ENCODE data around the gene PCBP4. TPM values are rescaled to one million over a fixed set of nuclear protein-coding genes. Genes with fewer than 3 reads are reported as not detected.

The PCBP4 gene
- 100 to 1,000 TPM in 1 of 2 donors, 10 to 100 TPM in 1; 73.8 to 119 TPM for total RNA-seq

DNA sequence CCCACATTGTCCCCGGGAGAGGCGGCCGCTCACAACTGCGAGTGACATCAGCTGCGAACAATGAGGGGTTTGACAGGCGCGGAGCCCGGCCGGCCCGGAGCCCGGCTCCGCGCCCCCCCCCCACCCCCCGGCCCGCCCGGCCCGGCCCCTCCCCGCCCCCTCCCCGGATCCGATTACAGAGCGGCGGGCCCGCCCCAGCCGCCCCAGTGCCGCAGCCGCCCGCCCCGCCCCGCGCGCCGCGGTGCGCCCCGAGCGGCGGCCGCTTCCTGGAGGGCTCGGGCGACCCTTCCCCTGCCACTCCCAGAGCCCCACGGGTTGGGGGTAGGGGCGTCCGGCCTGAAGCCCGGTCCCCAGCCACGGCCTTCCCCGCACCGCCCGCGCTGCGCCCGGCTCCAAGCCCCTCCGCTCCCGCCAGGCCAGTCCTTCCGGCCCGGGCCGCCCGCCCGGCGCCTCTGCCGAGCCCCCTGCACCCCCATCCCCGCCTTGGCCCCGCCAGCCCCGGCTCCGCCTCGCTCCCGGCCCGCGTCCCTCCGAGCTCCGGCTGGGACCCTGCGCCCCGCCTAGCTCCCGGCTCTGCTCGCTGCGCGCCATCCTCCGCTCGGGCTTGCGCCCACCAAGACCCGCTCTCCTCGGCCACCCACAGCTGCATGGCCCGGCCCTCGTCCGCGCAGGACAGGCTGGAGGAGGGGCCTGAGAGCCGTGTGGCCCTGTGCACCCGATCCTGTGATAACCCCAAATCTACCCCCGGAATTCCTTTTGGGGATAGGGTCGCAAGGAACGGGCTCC is at the start of gene PCBP4:
TSS of gene PCBP4 (minus strand) at position 71 of the 786 bp plus-strand sequence. CDS start 6,214 bp downstream, outside the sequence.
- DNase-seq (ENCODE audit: low spot score) = peak; percentile 80
- Histone ChIP-seq H3K4me3 (peak within 1 kb of the TSS; percentile 74 to 91), H3K4me1 (peaks cover 0 to 54% of the 10 kb centered on the region in 2 donors), H3K27ac (peak within 1 kb of the TSS; percentile 91 to 94), H3K9me3 (no peaks in the 10 kb centered on the region), H3K27me3 (no peaks in the 10 kb centered on the region), H3K36me3 (no peaks in the 10 kb centered on the region)
- TF ChIP-seq, protein P1, sequence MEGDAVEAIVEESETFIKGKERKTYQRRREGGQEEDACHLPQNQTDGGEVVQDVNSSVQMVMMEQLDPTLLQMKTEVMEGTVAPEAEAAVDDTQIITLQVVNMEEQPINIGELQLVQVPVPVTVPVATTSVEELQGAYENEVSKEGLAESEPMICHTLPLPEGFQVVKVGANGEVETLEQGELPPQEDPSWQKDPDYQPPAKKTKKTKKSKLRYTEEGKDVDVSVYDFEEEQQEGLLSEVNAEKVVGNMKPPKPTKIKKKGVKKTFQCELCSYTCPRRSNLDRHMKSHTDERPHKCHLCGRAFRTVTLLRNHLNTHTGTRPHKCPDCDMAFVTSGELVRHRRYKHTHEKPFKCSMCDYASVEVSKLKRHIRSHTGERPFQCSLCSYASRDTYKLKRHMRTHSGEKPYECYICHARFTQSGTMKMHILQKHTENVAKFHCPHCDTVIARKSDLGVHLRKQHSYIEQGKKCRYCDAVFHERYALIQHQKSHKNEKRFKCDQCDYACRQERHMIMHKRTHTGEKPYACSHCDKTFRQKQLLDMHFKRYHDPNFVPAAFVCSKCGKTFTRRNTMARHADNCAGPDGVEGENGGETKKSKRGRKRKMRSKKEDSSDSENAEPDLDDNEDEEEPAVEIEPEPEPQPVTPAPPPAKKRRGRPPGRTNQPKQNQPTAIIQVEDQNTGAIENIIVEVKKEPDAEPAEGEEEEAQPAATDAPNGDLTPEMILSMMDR (IDR thresholded peaks at IDR 0.05) = no peak

GRCh38 chr3:52015438-52016228 is 48.4 kb upstream of the PCBP4 start:
- Histone ChIP-seq H3K27ac (peak overlapping the region; percentile 93 to 96), H3K4me1 (peaks cover 0 to 76% of the 10 kb centered on the region in 2 donors), H3K4me3 (no peak overlapping the region), H3K9me3 (no peaks in the 10 kb centered on the region), H3K27me3 (no peaks in the 10 kb centered on the region), H3K36me3 (no peaks in the 10 kb centered on the region)
- TF ChIP-seq, protein P1 (IDR thresholded peaks at IDR 0.05) = no peak
- no peak for DNase-seq (ENCODE audit: low spot score)

- Histone ChIP-seq H3K4me1 (peaks cover 0 to 65% of the 10 kb centered on the region in 2 donors), H3K4me3 (no peak overlapping the region), H3K9me3 (no peaks in the 10 kb centered on the region), H3K27ac (peak overlapping the region; percentile 93 to 96), H3K36me3 (no peaks in the 10 kb centered on the region), H3K27me3 (no peaks in the 10 kb centered on the region)
- DNase-seq (ENCODE audit: low spot score) = no peak
- TF ChIP-seq, protein P1 (IDR thresholded peaks at IDR 0.05) = peak in 1 of 2 donors; percentile 17
These were observed 47.4 kb upstream of the PCBP4 start for GRCh38 chr3:52014613-52015012.

DNA sequence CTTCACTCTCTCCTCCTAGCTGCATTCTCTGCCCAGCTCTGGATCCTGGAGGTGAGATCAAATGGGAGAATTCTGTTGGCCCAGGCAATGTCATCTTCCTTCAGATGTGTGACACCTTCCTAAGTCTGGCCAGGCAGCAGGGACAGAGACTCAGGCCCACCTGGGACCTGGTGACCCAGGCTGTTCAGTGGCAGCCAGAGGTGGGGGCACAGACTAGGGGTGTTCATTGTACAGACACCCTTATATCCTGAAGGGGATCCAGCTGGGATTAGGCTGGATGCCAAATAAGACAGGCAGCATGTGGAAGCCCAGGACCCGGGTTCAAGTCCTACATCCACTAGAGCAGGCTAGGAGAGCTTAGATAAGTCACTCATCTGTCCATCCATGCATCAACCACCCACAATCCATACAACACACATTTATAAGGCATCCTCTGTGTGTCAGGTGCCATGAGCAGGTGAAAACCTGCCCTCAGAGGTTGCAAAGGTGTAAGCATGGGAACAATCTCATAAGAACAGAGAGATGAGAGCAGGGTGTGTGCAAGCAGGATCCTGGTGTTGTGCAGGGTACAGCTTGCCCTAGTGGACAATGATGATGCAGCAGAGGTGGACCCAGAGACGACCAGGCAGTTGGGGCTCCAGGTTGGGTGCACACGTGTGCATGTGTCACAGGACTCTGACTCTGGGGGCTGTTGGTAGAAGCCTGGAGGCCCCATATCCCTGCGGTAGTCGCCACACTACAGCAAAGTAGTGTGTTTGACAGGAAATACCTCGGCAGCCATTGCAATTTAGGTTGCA is 46.7 kb upstream of the PCBP4 start:
- DNase-seq (ENCODE audit: low spot score) = no peak
- TF ChIP-seq, protein P1 (IDR thresholded peaks at IDR 0.05) = no peak
- Histone ChIP-seq H3K27ac (no peak overlapping the region), H3K9me3 (no peaks in the 10 kb centered on the region), H3K4me3 (no peak overlapping the region), H3K4me1 (peaks cover 0 to 59% of the 10 kb centered on the region in 2 donors), H3K27me3 (no peaks in the 10 kb centered on the region), H3K36me3 (no peaks in the 10 kb centered on the region)

DNA sequence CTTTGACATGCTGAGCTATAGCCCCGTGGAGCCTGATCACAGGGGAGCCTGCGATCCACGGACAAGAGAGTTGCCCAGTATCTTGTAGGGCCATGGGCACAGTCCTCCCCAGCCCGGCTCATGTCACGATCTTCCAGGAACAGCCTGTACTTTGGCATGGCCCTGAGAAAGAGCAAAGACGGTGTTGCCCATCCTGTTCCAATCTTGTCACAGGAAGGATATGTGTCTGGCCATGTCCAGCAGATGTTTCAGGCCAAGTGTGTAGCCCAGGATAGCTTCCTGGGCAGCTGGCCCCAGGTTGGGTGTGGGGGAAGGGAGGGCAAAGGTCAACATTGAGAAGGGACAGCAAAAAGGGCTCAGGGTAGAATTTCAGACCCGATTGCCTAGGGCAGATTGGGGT is 45.4 kb upstream of the PCBP4 start:
- TF ChIP-seq, protein P1 (IDR thresholded peaks at IDR 0.05) = no peak
- no peak for DNase-seq (ENCODE audit: low spot score)
- Histone ChIP-seq H3K9me3 (no peaks in the 10 kb centered on the region), H3K36me3 (no peaks in the 10 kb centered on the region), H3K4me3 (no peak overlapping the region), H3K27me3 (no peaks in the 10 kb centered on the region), H3K4me1 (peaks cover 0 to 51% of the 10 kb centered on the region in 2 donors), H3K27ac (peak overlapping the region in 1 of 2 donors; percentile 22)

Measured in right atrium auricular region (tissue), 2 donors.